T-cell (primary cell): ENCODE results near the gene C6orf163. TPM values are rescaled to one million over a fixed set of nuclear protein-coding genes. Genes with fewer than 3 reads are reported as not detected.

Experiments
- ATAC-seq, 4 experiments: fragments of 200-7000 bp in 3 of 4; fragments of 150-1000 bp in 1 of 4; cut with Tn5 transposase; replicated peaks in 1 of 4; 1 replicate in 3 of 4; 2 replicates in 1 of 4; pipeline ENCODE4 v1.10.0; 2021; ENCODE audit warnings: moderate library complexity in 3 of 4, mild to moderate bottlenecking in 2 of 4, moderate number of reproducible peaks in 1 of 4
- CTCF ChIA-PET, 2 donors: fragments of 300-600 bp; sonication (Branson Sonifier 250); formaldehyde crosslinking; loops; one replicate each; lab custom pipeline; 2022; ENCODE audit warnings: antibody characterized with exemption in 2 of 2; lab: Charles Lee
- POLR2A ChIA-PET, 2 donors: fragments of 300-600 bp; sonication (Branson Sonifier 250); formaldehyde crosslinking; loops; one replicate each; lab custom pipeline; 2022; ENCODE audit warnings: antibody characterized with exemption in 2 of 2; lab: Charles Lee
- DNase-seq, 35 experiments: peaks; one replicate each; pipeline versions ENCODE4 v3.0.0 to v3.0.0-alpha.2; 2013 to 2023
- H3K27ac ChIP-seq: one replicate; pipeline ENCODE4 v1.5.1; 2013; ENCODE audit warnings: low read length
- H3K27me3 ChIP-seq, 2 experiments: replicated peaks in 1 of 2; 1 replicate in 1 of 2; 2 replicates in 1 of 2; pipeline versions ENCODE4 v1.6.1 to v1.7.0; 2013; ENCODE audit warnings: low read length in 1 of 2, mixed read lengths in 1 of 2; ENCODE audit not compliant: control insufficient read depth in 2 of 2, insufficient read depth in 2 of 2; ENCODE audit errors: extremely low read depth in 1 of 2
- H3K36me3 ChIP-seq, 2 donors: 1 replicate in 1 of 2; 2 replicates in 1 of 2; pipeline versions ENCODE4 v1.6.1 to v1.7.0; 2013; ENCODE audit warnings: low read length in 1 of 2; ENCODE audit not compliant: control insufficient read depth in 2 of 2, insufficient read depth in 1 of 2; ENCODE audit errors: extremely low read depth in 1 of 2
- H3K4me1 ChIP-seq, 2 experiments: 1 replicate in 1 of 2; 2 replicates in 1 of 2; pipeline versions ENCODE4 v1.6.1 to v1.7.0; 2013; ENCODE audit warnings: low read length in 2 of 2, mixed read lengths in 1 of 2; ENCODE audit not compliant: insufficient read depth in 2 of 2, control insufficient read depth in 1 of 2; ENCODE audit errors: extremely low read depth in 1 of 2
- H3K4me3 ChIP-seq, 2 donors: 1 replicate in 1 of 2; 2 replicates in 1 of 2; pipeline versions ENCODE4 v1.5.1 to v1.7.0; 2013; ENCODE audit warnings: mild to moderate bottlenecking in 2 of 2, low read length in 1 of 2, moderate library complexity in 1 of 2; ENCODE audit not compliant: control insufficient read depth in 1 of 2; ENCODE audit errors: extremely low read depth in 1 of 2
- H3K9me3 ChIP-seq: 2 replicates; pipeline ENCODE4 v1.7.0; 2013
- H3K27ac Mint-ChIP-seq, 2 donors: one replicate each; pipeline ENCODE4 v1.8.0; 2020 to 2021; ENCODE audit warnings: mild to moderate bottlenecking in 2 of 2, mixed read lengths in 2 of 2
- H3K27me3 Mint-ChIP-seq, 2 donors: one replicate each; pipeline ENCODE4 v1.8.0; 2021 to 2022; ENCODE audit warnings: mixed read lengths in 2 of 2
- H3K36me3 Mint-ChIP-seq: one replicate; pipeline ENCODE4 v1.8.0; 2021; ENCODE audit warnings: mixed read lengths
- H3K4me1 Mint-ChIP-seq, 3 donors: one replicate each; pipeline ENCODE4 v1.8.0; 2020 to 2022; ENCODE audit warnings: mixed read lengths in 3 of 3, mild to moderate bottlenecking in 1 of 3
- H3K4me3 Mint-ChIP-seq, 3 donors: one replicate each; pipeline ENCODE4 v1.8.0; 2020 to 2022; ENCODE audit warnings: mild to moderate bottlenecking in 3 of 3, mixed read lengths in 3 of 3, moderate library complexity in 3 of 3
- H3K9me3 Mint-ChIP-seq, 3 donors: one replicate each; pipeline ENCODE4 v1.8.0; 2020 to 2022; ENCODE audit warnings: mixed read lengths in 3 of 3
- WGBS: methylation state at CpG from one replicate; pipeline ENCODE4 v1.1.5; 2013; ENCODE audit warnings: missing lambda C conversion rate; ENCODE audit not compliant: insufficient coverage; 5-methylcytosine and 5-hydroxymethylcytosine counted together
- total RNA-seq, 35 experiments: library from RNA in 6 of 35; stranded (reverse) in 6 of 35; fragments of 120-200 nt in 1 of 35; gene quantifications; one replicate each; pipeline versions ENCODE4 v1.2.1 to v1.2.4 and lab custom pipeline; 2013 to 2026

C6orf163 gene
- total RNA-seq, 5 donors from 2014 or later (not counting 1 experiment from before 2014, with no cell fraction given) = 2.6 to 4.5 (median 3.3) TPM

GRCh38 chr6:87393026-87393622 is 48.5 kb downstream of the C6orf163 start:
- Histone ChIP-seq H3K9me3 (no peaks in the 10 kb centered on the region), H3K27me3 (no peaks in the 10 kb centered on the region), H3K4me3 (no peak overlapping the region), H3K36me3 (no peaks in the 10 kb centered on the region), H3K27ac (no peak overlapping the region), H3K4me1 (no peaks in the 10 kb centered on the region)
- ATAC-seq (peak; percentile 82 to 87 (median 85)), DNase-seq (peak in 20 of 35 experiments; percentile 1 to 81 (median 22))
- Mint-ChIP-seq H3K27me3 (no peaks in the 10 kb centered on the region), H3K27ac (no peak overlapping the region), H3K4me1 (peaks cover 0 to 2% (median 1%) of the 10 kb centered on the region in 3 donors), H3K4me3 (no peak overlapping the region), H3K9me3 (no peaks in the 10 kb centered on the region), H3K36me3 (no peaks in the 10 kb centered on the region)
- POLR2A ChIA-PET = interaction anchor here in 1 of 2 donors (0.6 kb wide), 1 partner anchor 123 kb away, joined by 4 read pairs; no protein-coding TSS in a partner anchor
- 14% methylated on average over 1 of the region's 2 CpGs for WGBS
- CTCF ChIA-PET = interaction anchor here (0.5 to 2.5 kb wide), 25 partner anchors 8 to 1525 kb away, joined by 3 to 18 read pairs (median 4); partner anchors contain the start of genes CFAP206 (in 1 of the 2) and SLC35A1 (in 1 of the 2)

GRCh38 chr6:87395431-87395830 is 50.8 kb downstream of the C6orf163 start:
- ATAC-seq = no peak
- H3K36me3 Mint-ChIP-seq = no peaks in the 10 kb centered on the region
- CTCF ChIA-PET = no interaction called here
- no peaks in the 10 kb centered on the region for H3K27me3 ChIP-seq
- H3K27ac ChIP-seq = no peak overlapping the region
- H3K4me3 ChIP-seq = no peak overlapping the region
- H3K4me1 ChIP-seq = no peaks in the 10 kb centered on the region
- no peaks in the 10 kb centered on the region for H3K9me3 Mint-ChIP-seq
- H3K36me3 ChIP-seq = no peaks in the 10 kb centered on the region
- H3K4me1 Mint-ChIP-seq = peaks cover 0 to 2% (median 1%) of the 10 kb centered on the region in 3 donors
- H3K27ac Mint-ChIP-seq = no peak overlapping the region
- POLR2A ChIA-PET = no interaction called here
- no peak for DNase-seq
- WGBS = no CpG with 5 or more reads among the region's 2 CpGs
- no peaks in the 10 kb centered on the region for H3K9me3 ChIP-seq
- no peak overlapping the region for H3K4me3 Mint-ChIP-seq
- no peaks in the 10 kb centered on the region for H3K27me3 Mint-ChIP-seq

- WGBS = 83% methylated on average over 4 of the region's 10 CpGs
- H3K27me3 Mint-ChIP-seq = no peaks in the 10 kb centered on the region
- H3K4me3 Mint-ChIP-seq = no peak overlapping the region
- H3K27me3 ChIP-seq = no peaks in the 10 kb centered on the region
- H3K4me1 Mint-ChIP-seq = peaks cover 0 to 2% (median 1%) of the 10 kb centered on the region in 3 donors
- H3K27ac Mint-ChIP-seq = no peak overlapping the region
- H3K4me3 ChIP-seq = no peak overlapping the region
- H3K4me1 ChIP-seq = no peaks in the 10 kb centered on the region
- H3K9me3 ChIP-seq = no peaks in the 10 kb centered on the region
- no peaks in the 10 kb centered on the region for H3K9me3 Mint-ChIP-seq
- no peaks in the 10 kb centered on the region for H3K36me3 Mint-ChIP-seq
- H3K36me3 ChIP-seq = no peaks in the 10 kb centered on the region
- DNase-seq (no peak), ATAC-seq (no peak)
- POLR2A ChIA-PET = no interaction called here
- no peak overlapping the region for H3K27ac ChIP-seq
- CTCF ChIA-PET = interaction anchor here in 1 of 2 donors (0.5 kb wide), 1 partner anchor 358 kb away, joined by 6 read pairs; no protein-coding TSS in a partner anchor
Observed at GRCh38 chr6:87396595-87397392, 52.2 kb downstream of the C6orf163 start.

- H3K27ac Mint-ChIP-seq = no peak overlapping the region
- H3K27me3 ChIP-seq = no peaks in the 10 kb centered on the region
- no peaks in the 10 kb centered on the region for H3K36me3 Mint-ChIP-seq
- H3K36me3 ChIP-seq = no peaks in the 10 kb centered on the region
- no peaks in the 10 kb centered on the region for H3K9me3 Mint-ChIP-seq
- WGBS = no CpG with 5 or more reads among the region's 1 CpG
- H3K4me3 ChIP-seq = no peak overlapping the region
- ChIA-PET CTCF (no interaction called here), POLR2A (no interaction called here)
- no peak for ATAC-seq
- no peaks in the 10 kb centered on the region for H3K4me1 ChIP-seq
- H3K9me3 ChIP-seq = no peaks in the 10 kb centered on the region
- H3K4me3 Mint-ChIP-seq = no peak overlapping the region
- H3K4me1 Mint-ChIP-seq = peaks cover 0 to 2% (median 1%) of the 10 kb centered on the region in 3 donors
- H3K27ac ChIP-seq = no peak overlapping the region
- no peaks in the 10 kb centered on the region for H3K27me3 Mint-ChIP-seq
- no peak for DNase-seq
Observed at GRCh38 chr6:87397656-87398055, 53.0 kb downstream of the C6orf163 start.

- H3K27me3 Mint-ChIP-seq = peaks cover 0 to 2% of the 10 kb centered on the region in 2 donors
Observed at GRCh38 chr6:87401832-87402231, 57.2 kb downstream of the C6orf163 start.

GRCh38 chr6:87407561-87407900 is 62.9 kb downstream of the C6orf163 start:
- no peak overlapping the region for H3K27ac ChIP-seq
- Mint-ChIP-seq H3K4me3 (peak overlapping the region; percentile 83 to 86 (median 83)), H3K4me1 (peaks cover 5 to 7% (median 6%) of the 10 kb centered on the region in 3 donors), H3K27me3 (peaks cover 5 to 10% of the 10 kb centered on the region in 2 donors), H3K36me3 (no peaks in the 10 kb centered on the region), H3K27ac (peak overlapping the region in 1 of 2 donors; percentile 4), H3K9me3 (no peaks in the 10 kb centered on the region)
- H3K36me3 ChIP-seq = no peaks in the 10 kb centered on the region
- no peaks in the 10 kb centered on the region for H3K9me3 ChIP-seq
- DNase-seq = peak in 2 of 35 experiments; percentile 1
- ChIA-PET POLR2A (interaction anchor here in 1 of 2 donors (1.2 to 1.5 kb wide), 2 partner anchors 1673 to 1729 kb away, joined by 5 to 14 read pairs; partner anchors contain the start of gene PNRC1), CTCF (interaction anchor here in 1 of 2 donors (1.5 kb wide), 1 partner anchor 14 kb away, joined by 10 read pairs; no protein-coding TSS in a partner anchor)
- peaks cover 4 to 8% of the 10 kb centered on the region in 2 experiments for H3K27me3 ChIP-seq
- peak overlapping the region; percentile 72 to 92 for H3K4me3 ChIP-seq
- H3K4me1 ChIP-seq = peaks cover 5 to 6% of the 10 kb centered on the region in 2 experiments
- ATAC-seq = no peak
- WGBS = 0% methylated on average over 8 of the region's 10 CpGs

More at GRCh38 chr6:87401832-87402231, 57.2 kb downstream of the C6orf163 start:
- Mint-ChIP-seq H3K36me3 (no peaks in the 10 kb centered on the region), H3K9me3 (no peaks in the 10 kb centered on the region), H3K27ac (no peak overlapping the region), H3K4me3 (no peak overlapping the region), H3K4me1 (no peaks in the 10 kb centered on the region)
- Histone ChIP-seq H3K4me1 (no peaks in the 10 kb centered on the region), H3K36me3 (no peaks in the 10 kb centered on the region), H3K27ac (no peak overlapping the region), H3K27me3 (peaks cover 4% of the 10 kb centered on the region in 2 experiments), H3K4me3 (no peak overlapping the region), H3K9me3 (no peaks in the 10 kb centered on the region)
- no peak for DNase-seq
- 100% methylated on average over 1 of the region's 3 CpGs for WGBS
- ChIA-PET CTCF (interaction anchor here in 1 of 2 donors (0.5 to 1.0 kb wide), 2 partner anchors 9 to 11 kb away, joined by 3 read pairs; no protein-coding TSS in a partner anchor), POLR2A (no interaction called here)
- no peak for ATAC-seq
